NCI-H2107 treated with DMSO at 0.1 percent for 48 hours (cell line): ENCODE data around the gene BMPER.

Experiments used
- DNase-seq: peaks from one replicate; lab custom pipeline; 2025; ENCODE audit not compliant: unreplicated experiment; lab: John Stamatoyannopoulos, UW

BMPER gene

GRCh38 chr7:33964417-33965182 lies 59.3 kb downstream of the BMPER start:
- DNase-seq: no peak

GRCh38 chr7:33965183-33965744 lies 59.9 kb downstream of the BMPER start:
- DNase-seq: no peak

- DNase-seq: no peak
Measured at GRCh38 chr7:33968591-33968990, 63.3 kb downstream of the BMPER start.

- DNase-seq: no peak
Measured at GRCh38 chr7:33970536-33970935, 65.2 kb downstream of the BMPER start.

GRCh38 chr7:33971106-33971505 lies 65.8 kb downstream of the BMPER start:
- no peak for DNase-seq

- DNase-seq: no peak
Measured at GRCh38 chr7:33973231-33974015, 68.1 kb downstream of the BMPER start.

- DNase-seq: no peak
Measured at GRCh38 chr7:33979300-33979806, 74.0 kb downstream of the BMPER start.

GRCh38 chr7:33979807-33980355 lies 74.5 kb downstream of the BMPER start:
- no peak for DNase-seq

- no peak for DNase-seq
Measured at GRCh38 chr7:33981226-33981625, 75.9 kb downstream of the BMPER start.

- DNase-seq: no peak
Measured at GRCh38 chr7:33981671-33982424, 76.5 kb downstream of the BMPER start.

- no peak for DNase-seq
Measured at GRCh38 chr7:33982425-33982786, 77.1 kb downstream of the BMPER start.

GRCh38 chr7:33986451-33986850 lies 81.1 kb downstream of the BMPER start:
- DNase-seq: no peak

- no peak for DNase-seq
Measured at GRCh38 chr7:33986951-33987947, 81.9 kb downstream of the BMPER start.

GRCh38 chr7:33996899-33997298 lies 91.6 kb downstream of the BMPER start:
- DNase-seq: no peak

GRCh38 chr7:33998476-33998875 lies 93.1 kb downstream of the BMPER start:
- DNase-seq: no peak

- DNase-seq: no peak
Measured at GRCh38 chr7:34011017-34011695, 105.8 kb downstream of the BMPER start.

GRCh38 chr7:34011696-34012095 lies 106.4 kb downstream of the BMPER start:
- no peak for DNase-seq

GRCh38 chr7:34013421-34013820 lies 108.1 kb downstream of the BMPER start:
- DNase-seq: no peak

- DNase-seq: no peak
Measured at GRCh38 chr7:34015651-34016050, 110.3 kb downstream of the BMPER start.
